WTC11 (cell line): ENCODE measurements around the gene NKX6-2.

Source experiments
- ELF4 ChIP-seq: sonication (generic); formaldehyde crosslinking; IDR thresholded peaks from 2 replicates; pipeline ENCODE4 v1.8.1; 2022; ENCODE audit warnings: low read depth, mild to moderate bottlenecking, moderate library complexity, missing genetic modification reagents
- ESRRA ChIP-seq: sonication (generic); formaldehyde crosslinking; IDR thresholded peaks from 2 replicates; pipeline ENCODE4 v1.8.1; 2022; ENCODE audit warnings: mild to moderate bottlenecking, missing genetic modification reagents, borderline replicate concordance
- FOXJ3 ChIP-seq: sonication (generic); formaldehyde crosslinking; IDR thresholded peaks from 2 replicates; pipeline ENCODE4 v1.9.0; 2021; ENCODE audit warnings: missing genetic modification reagents, mild to moderate bottlenecking, borderline replicate concordance
- NR3C1 ChIP-seq: sonication (generic); formaldehyde crosslinking; conservative IDR thresholded peaks from 2 replicates; pipeline ENCODE4 v1.8.1; 2023; ENCODE audit warnings: low read depth, mild to moderate bottlenecking, missing genetic modification reagents
- SP1 ChIP-seq: sonication (generic); formaldehyde crosslinking; conservative IDR thresholded peaks from 2 replicates; pipeline ENCODE4 v1.8.1; 2022; ENCODE audit warnings: missing genetic modification reagents
- TEAD1 ChIP-seq: sonication (generic); formaldehyde crosslinking; IDR thresholded peaks from 2 replicates; pipeline ENCODE4 v1.8.0; 2022; ENCODE audit warnings: mild to moderate bottlenecking, missing genetic modification reagents
- ZNF121 ChIP-seq: sonication (generic); formaldehyde crosslinking; IDR thresholded peaks from 2 replicates; pipeline ENCODE4 v1.8.0; 2023; ENCODE audit warnings: missing genetic modification reagents
- TF ChIP-seq, protein P1 (sequence below): fragments of 200-600 bp; IDR thresholded peaks from 2 replicates; pipeline ENCODE4 v1.8.0; 2022; ENCODE audit warnings: antibody characterized with exemption
- TF ChIP-seq, protein P2 (sequence below): sonication (generic); formaldehyde crosslinking; conservative IDR thresholded peaks from 2 replicates; pipeline ENCODE4 v1.8.1; 2022; ENCODE audit warnings: mild to moderate bottlenecking, missing genetic modification reagents

DNA sequence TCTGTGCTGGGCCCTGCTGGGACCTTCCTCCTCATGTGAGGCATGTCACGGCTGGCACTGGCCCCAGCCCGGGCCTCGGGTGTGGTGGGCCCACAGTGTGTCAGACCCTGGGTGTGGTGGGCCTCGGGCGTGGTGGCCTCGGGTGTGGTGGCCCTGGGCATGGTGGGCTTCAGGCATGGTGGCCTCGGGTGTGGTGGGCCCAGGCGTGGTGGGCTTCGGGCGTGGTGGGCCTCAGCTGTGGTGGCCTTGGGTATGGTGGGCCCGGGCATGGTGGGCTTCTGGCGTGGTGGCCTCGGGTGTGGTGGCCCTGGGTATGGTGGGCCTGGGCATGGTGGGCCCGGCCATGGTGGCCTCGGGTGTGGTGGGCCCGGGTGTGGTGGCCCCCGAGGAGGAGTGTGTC is 40.4 kb downstream of the NKX6-2 start:
- TF ChIP-seq, protein P1, sequence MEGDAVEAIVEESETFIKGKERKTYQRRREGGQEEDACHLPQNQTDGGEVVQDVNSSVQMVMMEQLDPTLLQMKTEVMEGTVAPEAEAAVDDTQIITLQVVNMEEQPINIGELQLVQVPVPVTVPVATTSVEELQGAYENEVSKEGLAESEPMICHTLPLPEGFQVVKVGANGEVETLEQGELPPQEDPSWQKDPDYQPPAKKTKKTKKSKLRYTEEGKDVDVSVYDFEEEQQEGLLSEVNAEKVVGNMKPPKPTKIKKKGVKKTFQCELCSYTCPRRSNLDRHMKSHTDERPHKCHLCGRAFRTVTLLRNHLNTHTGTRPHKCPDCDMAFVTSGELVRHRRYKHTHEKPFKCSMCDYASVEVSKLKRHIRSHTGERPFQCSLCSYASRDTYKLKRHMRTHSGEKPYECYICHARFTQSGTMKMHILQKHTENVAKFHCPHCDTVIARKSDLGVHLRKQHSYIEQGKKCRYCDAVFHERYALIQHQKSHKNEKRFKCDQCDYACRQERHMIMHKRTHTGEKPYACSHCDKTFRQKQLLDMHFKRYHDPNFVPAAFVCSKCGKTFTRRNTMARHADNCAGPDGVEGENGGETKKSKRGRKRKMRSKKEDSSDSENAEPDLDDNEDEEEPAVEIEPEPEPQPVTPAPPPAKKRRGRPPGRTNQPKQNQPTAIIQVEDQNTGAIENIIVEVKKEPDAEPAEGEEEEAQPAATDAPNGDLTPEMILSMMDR: no peak
- TF ChIP-seq FOXJ3 (CRISPR knock-in tag) (no peak), ZNF121 (CRISPR knock-in tag) (no peak), TEAD1 (CRISPR knock-in tag) (no peak), ESRRA (CRISPR knock-in tag) (no peak), ELF4 (CRISPR knock-in tag) (no peak), SP1 (CRISPR knock-in tag) (no peak), NR3C1 (CRISPR knock-in tag) (no peak)
- TF ChIP-seq, protein P2, sequence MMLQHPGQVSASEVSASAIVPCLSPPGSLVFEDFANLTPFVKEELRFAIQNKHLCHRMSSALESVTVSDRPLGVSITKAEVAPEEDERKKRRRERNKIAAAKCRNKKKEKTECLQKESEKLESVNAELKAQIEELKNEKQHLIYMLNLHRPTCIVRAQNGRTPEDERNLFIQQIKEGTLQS (CRISPR knock-in tag): no peak
